Measurements from ENCODE around the gene LMOD1. TPM values are rescaled to one million over a fixed set of nuclear protein-coding genes. Genes with fewer than 3 reads are reported as not detected.

The LMOD1 gene
- total RNA-seq, 6 experiments from 2014 or later = 1.1 to 3.5 (median 2.1) TPM

DNA sequence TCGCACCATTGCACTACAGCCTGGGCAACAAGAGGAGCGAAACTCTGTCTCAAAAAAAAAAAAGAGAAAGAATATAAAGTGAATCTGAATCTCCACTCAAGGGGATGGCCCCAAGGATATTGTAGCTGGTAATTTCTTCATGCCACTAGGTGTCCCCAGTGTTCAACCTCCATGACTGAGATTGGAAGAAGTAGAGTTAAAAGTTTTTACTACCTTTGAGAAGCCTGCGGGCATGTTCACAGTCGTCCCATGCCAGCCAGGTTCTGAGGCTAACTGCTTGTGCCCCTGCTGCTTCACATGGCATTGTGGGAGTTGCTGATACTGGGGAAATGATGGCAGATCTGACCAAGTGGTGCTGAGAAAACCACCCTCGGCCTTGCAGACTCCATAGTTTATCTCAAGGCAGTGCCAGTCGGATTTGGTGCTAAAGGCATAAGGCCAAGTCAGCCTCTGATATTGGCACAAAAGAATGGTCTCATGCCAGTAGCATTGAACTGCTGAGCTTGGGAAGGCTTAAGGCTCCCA, 68.4 kb downstream of the LMOD1 start:
- DNase-seq = no peak
- intact Hi-C loops (cut with DNase I) = no loop called here
- peak; percentile 64 to 72 (median 68) for ATAC-seq
- Histone ChIP-seq H3K27me3 (no peaks in the 10 kb centered on the region), H3K36me3 (peaks cover 0 to 8% (median 0%) of the 10 kb centered on the region in 4 donors), H3K4me1 (peaks cover 0 to 11% (median 0%) of the 10 kb centered on the region in 4 donors), H3K27ac (no peak overlapping the region), H3K9me3 (no peaks in the 10 kb centered on the region), H3K4me3 (no peak overlapping the region)
- TF ChIP-seq POLR2A (IDR thresholded peaks at IDR 0.05) (no peak), CTCF (IDR thresholded peaks at IDR 0.05) (peak; percentile 39 to 65 (median 62))
- 40% methylated on average over 4 of the region's 6 CpGs for WGBS (ENCODE audit: insufficient coverage, low coverage, low lambda C conversion rate, missing lambda C conversion rate)

GRCh38 chr1:201876148-201876818, 70.1 kb downstream of the LMOD1 start:
- intact Hi-C loops (cut with DNase I) = no loop called here
- ATAC-seq (peak; percentile 23 to 49 (median 32)), DNase-seq (no peak)
- H3K27ac ChIP-seq = no peak overlapping the region
- H3K4me3 ChIP-seq = no peak overlapping the region
- H3K36me3 ChIP-seq = peaks cover 0 to 25% (median 9%) of the 10 kb centered on the region in 4 donors
- TF ChIP-seq POLR2A (IDR thresholded peaks at IDR 0.05) (no peak), CTCF (IDR thresholded peaks at IDR 0.05) (peak; percentile 14 to 36 (median 30))
- peaks cover 0 to 6% (median 0%) of the 10 kb centered on the region in 4 donors for H3K4me1 ChIP-seq
- H3K27me3 ChIP-seq = no peaks in the 10 kb centered on the region
- WGBS (ENCODE audit: insufficient coverage, low coverage, low lambda C conversion rate, missing lambda C conversion rate) = 55% methylated on average over 8 of the region's 8 CpGs
- no peaks in the 10 kb centered on the region for H3K9me3 ChIP-seq

DNA sequence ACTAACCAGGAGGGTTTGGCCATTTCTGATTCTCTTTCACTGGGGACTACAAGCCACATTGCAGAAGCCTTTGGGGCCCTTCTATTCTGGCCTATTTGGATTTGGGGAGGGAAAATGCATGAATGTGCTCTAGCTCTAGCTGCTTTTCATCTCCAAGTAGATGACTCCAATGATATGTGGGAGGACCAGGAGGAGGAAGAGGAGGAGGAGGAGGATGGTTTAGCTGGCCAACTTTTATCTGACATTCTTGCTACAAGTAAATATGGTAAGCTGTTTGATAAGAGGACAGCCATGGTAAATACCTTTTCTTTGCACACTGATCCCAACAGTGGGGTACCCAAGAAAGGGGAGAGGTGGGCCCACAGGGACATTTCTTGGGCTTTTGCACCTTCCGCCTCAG, 71.7 kb downstream of the LMOD1 start:
- H3K36me3 ChIP-seq = peaks cover 0 to 41% (median 18%) of the 10 kb centered on the region in 4 donors
- no peaks in the 10 kb centered on the region for H3K9me3 ChIP-seq
- ATAC-seq (no peak), DNase-seq (no peak)
- H3K27ac ChIP-seq = no peak overlapping the region
- H3K4me1 ChIP-seq = no peaks in the 10 kb centered on the region
- intact Hi-C loops (cut with DNase I) = no loop called here
- H3K4me3 ChIP-seq = no peak overlapping the region
- TF ChIP-seq POLR2A (IDR thresholded peaks at IDR 0.05) (no peak), CTCF (IDR thresholded peaks at IDR 0.05) (no peak)
- WGBS (ENCODE audit: insufficient coverage, low coverage, low lambda C conversion rate, missing lambda C conversion rate) = 100% methylated on average over 1 of the region's 1 CpG
- H3K27me3 ChIP-seq = no peaks in the 10 kb centered on the region

DNA sequence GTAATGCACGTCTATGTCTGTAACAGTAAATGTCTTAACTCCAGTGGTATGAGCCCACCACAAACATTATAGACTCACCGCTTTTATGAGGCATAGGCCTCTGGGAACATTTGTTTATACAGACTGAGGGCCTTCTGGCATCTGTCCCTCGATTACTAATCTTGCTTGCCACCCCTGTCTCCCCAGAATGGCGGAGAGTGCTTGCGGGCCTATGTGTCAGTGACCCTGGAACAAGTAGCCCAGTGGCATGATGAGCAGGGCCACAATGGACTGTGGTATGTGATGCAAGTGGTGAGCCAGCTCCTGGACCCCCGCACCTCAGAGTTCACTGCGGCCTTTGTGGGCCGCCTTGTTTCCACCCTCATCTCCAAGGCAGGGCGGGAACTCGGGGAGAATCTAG, 76.0 kb downstream of the LMOD1 start:
- Histone ChIP-seq H3K9me3 (no peaks in the 10 kb centered on the region), H3K27me3 (no peaks in the 10 kb centered on the region), H3K36me3 (peaks cover 0 to 72% (median 31%) of the 10 kb centered on the region in 4 donors), H3K27ac (no peak overlapping the region), H3K4me1 (no peaks in the 10 kb centered on the region), H3K4me3 (no peak overlapping the region)
- intact Hi-C loops (cut with DNase I) = no loop called here
- ATAC-seq (peak in 1 of 4 donors; percentile 12), DNase-seq (no peak)
- TF ChIP-seq POLR2A (IDR thresholded peaks at IDR 0.05) = no peak
- TF ChIP-seq CTCF (IDR thresholded peaks at IDR 0.05) = no peak
- 97% methylated on average over 10 of the region's 10 CpGs for WGBS (ENCODE audit: insufficient coverage, low coverage, low lambda C conversion rate, missing lambda C conversion rate)
